ENCODE results near the gene OR6A2. TPM values are rescaled to one million over a fixed set of nuclear protein-coding genes. Genes with fewer than 3 reads are reported as not detected.
A peak's percentile ranks its signal among the peaks of the same experiment; 100 is the strongest.

OR6A2 gene
- total RNA-seq, 1 donor from 2014 or later: under 0.01 TPM

- TF ChIP-seq CTCF (IDR thresholded peaks at IDR 0.05; ENCODE audit: insufficient read depth, low read length, severe bottlenecking): no peak
- H3K4me3 ChIP-seq (ENCODE audit: low read depth, low read length): no peak overlapping the region
- DNase-seq (ENCODE audit: low read depth): no peak
- H3K27me3 ChIP-seq (ENCODE audit: control insufficient read depth, insufficient read depth, low read length): no peaks in the 10 kb centered on the region
- no peak for FAIRE-seq
- no peaks in the 10 kb centered on the region for H3K36me3 ChIP-seq (ENCODE audit: control insufficient read depth, insufficient read depth, low read length)
Observed at GRCh38 chr11:6833356-6833755, 33.9 kb upstream of the OR6A2 start.

- no peaks in the 10 kb centered on the region for H3K27me3 ChIP-seq (ENCODE audit: control insufficient read depth, insufficient read depth, low read length)
- no peak for DNase-seq (ENCODE audit: low read depth)
- H3K36me3 ChIP-seq (ENCODE audit: control insufficient read depth, insufficient read depth, low read length): no peaks in the 10 kb centered on the region
- no peak for FAIRE-seq
- no peak for TF ChIP-seq CTCF (IDR thresholded peaks at IDR 0.05; ENCODE audit: insufficient read depth, low read length, severe bottlenecking)
- no peak overlapping the region for H3K4me3 ChIP-seq (ENCODE audit: low read depth, low read length)
Observed at GRCh38 chr11:6828103-6828502, 28.6 kb upstream of the OR6A2 start.

- peak; percentile 36 for FAIRE-seq
Observed at GRCh38 chr11:6825231-6825744, 25.8 kb upstream of the OR6A2 start.

GRCh38 chr11:6824136-6824823 is 24.8 kb upstream of the OR6A2 start:
- Histone ChIP-seq H3K4me3 (ENCODE audit: low read depth, low read length) (no peak overlapping the region), H3K36me3 (ENCODE audit: control insufficient read depth, insufficient read depth, low read length) (no peaks in the 10 kb centered on the region), H3K27me3 (ENCODE audit: control insufficient read depth, insufficient read depth, low read length) (no peaks in the 10 kb centered on the region)
- DNase-seq (ENCODE audit: low read depth) (peak; percentile 16), FAIRE-seq (no peak)
- no peak for TF ChIP-seq CTCF (IDR thresholded peaks at IDR 0.05; ENCODE audit: insufficient read depth, low read length, severe bottlenecking)

More at GRCh38 chr11:6825231-6825744, 25.8 kb upstream of the OR6A2 start:
- no peaks in the 10 kb centered on the region for H3K27me3 ChIP-seq (ENCODE audit: control insufficient read depth, insufficient read depth, low read length)
- no peak overlapping the region for H3K4me3 ChIP-seq (ENCODE audit: low read depth, low read length)
- no peak for TF ChIP-seq CTCF (IDR thresholded peaks at IDR 0.05; ENCODE audit: insufficient read depth, low read length, severe bottlenecking)
- DNase-seq (ENCODE audit: low read depth): peak; percentile 17
- no peaks in the 10 kb centered on the region for H3K36me3 ChIP-seq (ENCODE audit: control insufficient read depth, insufficient read depth, low read length)

GRCh38 chr11:6818967-6819366 is 19.5 kb upstream of the OR6A2 start:
- Histone ChIP-seq H3K36me3 (ENCODE audit: control insufficient read depth, insufficient read depth, low read length) (no peaks in the 10 kb centered on the region), H3K27me3 (ENCODE audit: control insufficient read depth, insufficient read depth, low read length) (no peaks in the 10 kb centered on the region), H3K4me3 (ENCODE audit: low read depth, low read length) (no peak overlapping the region)
- no peak for DNase-seq (ENCODE audit: low read depth)
- FAIRE-seq: no peak
- TF ChIP-seq CTCF (IDR thresholded peaks at IDR 0.05; ENCODE audit: insufficient read depth, low read length, severe bottlenecking): no peak

GRCh38 chr11:6817694-6818093 is 18.2 kb upstream of the OR6A2 start:
- H3K4me3 ChIP-seq (ENCODE audit: low read depth, low read length): no peak overlapping the region
- no peaks in the 10 kb centered on the region for H3K36me3 ChIP-seq (ENCODE audit: control insufficient read depth, insufficient read depth, low read length)
- H3K27me3 ChIP-seq (ENCODE audit: control insufficient read depth, insufficient read depth, low read length): no peaks in the 10 kb centered on the region
- DNase-seq (ENCODE audit: low read depth) (no peak), FAIRE-seq (no peak)
- TF ChIP-seq CTCF (IDR thresholded peaks at IDR 0.05; ENCODE audit: insufficient read depth, low read length, severe bottlenecking): no peak

Data from bronchial epithelial cell (primary cell).